AG10803 (cell line): Measurements from ENCODE around the gene CCSER1.
"Not testable (repeated sequence)": the region's sequence is repeated elsewhere in the genome, so short reads cannot be mapped to it uniquely, and the experiment has no call there.

ENCODE experiments used
- DNase-seq: peaks from one replicate; pipeline ENCODE4 v3.0.0; 2010; ENCODE audit warnings: low read depth
- H3K4me3 ChIP-seq: 2 replicates; pipeline ENCODE4 v1.5.1; 2011; ENCODE audit warnings: mild to moderate bottlenecking, low read length, control low read depth
- TF ChIP-seq, protein P1 (sequence below): conservative IDR thresholded peaks from 2 replicates; pipeline ENCODE4 v1.5.1; 2011; ENCODE audit warnings: mild to moderate bottlenecking, low read length, control low read depth, inconsistent platforms

Gene CCSER1

DNA sequence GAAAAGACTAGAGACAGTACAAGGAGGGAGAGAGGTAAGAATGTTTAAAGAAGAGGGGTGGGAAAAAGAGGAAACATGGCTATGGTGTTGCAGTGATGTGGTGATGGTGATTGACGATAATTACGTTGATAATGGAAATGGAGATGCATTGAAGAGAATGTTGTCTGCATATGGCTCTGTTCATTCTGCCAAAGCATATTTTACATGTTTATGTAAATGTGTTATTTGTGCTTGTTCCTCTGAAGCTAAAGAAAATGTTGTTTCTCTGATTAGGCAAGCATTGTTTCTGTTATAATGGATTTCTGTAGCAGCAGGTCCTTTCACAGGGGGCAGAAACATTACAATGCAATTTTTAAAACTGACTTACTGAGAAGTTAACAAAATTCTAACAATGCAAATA, 958.8 kb downstream of the CCSER1 start:
- no peak for DNase-seq
- TF ChIP-seq, protein P1, sequence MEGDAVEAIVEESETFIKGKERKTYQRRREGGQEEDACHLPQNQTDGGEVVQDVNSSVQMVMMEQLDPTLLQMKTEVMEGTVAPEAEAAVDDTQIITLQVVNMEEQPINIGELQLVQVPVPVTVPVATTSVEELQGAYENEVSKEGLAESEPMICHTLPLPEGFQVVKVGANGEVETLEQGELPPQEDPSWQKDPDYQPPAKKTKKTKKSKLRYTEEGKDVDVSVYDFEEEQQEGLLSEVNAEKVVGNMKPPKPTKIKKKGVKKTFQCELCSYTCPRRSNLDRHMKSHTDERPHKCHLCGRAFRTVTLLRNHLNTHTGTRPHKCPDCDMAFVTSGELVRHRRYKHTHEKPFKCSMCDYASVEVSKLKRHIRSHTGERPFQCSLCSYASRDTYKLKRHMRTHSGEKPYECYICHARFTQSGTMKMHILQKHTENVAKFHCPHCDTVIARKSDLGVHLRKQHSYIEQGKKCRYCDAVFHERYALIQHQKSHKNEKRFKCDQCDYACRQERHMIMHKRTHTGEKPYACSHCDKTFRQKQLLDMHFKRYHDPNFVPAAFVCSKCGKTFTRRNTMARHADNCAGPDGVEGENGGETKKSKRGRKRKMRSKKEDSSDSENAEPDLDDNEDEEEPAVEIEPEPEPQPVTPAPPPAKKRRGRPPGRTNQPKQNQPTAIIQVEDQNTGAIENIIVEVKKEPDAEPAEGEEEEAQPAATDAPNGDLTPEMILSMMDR: no peak

DNA sequence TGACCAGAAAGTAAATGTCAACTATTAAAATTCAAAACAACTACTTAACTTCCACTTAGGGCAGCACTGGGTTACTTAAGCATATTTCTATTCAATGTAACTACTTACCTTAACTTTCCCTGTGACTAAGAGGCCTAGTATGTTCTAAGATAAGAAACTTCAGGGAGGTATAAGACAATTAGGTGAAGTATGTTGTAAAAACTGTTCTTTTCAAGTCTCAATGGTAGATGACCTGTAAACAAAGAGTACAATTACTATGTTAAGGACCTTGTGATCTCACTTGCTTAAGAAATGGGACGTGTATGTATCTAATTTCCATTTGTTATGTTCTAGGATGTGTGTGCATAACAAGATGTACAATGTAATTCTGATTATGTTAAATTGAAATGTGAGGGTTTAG, 960.5 kb downstream of the CCSER1 start:
- no peak for DNase-seq
- TF ChIP-seq, protein P1: no peak
- H3K4me3 ChIP-seq: no peak overlapping the region

More for the DNA sequence above, 958.8 kb downstream of the CCSER1 start:
- no peak overlapping the region for H3K4me3 ChIP-seq

DNA sequence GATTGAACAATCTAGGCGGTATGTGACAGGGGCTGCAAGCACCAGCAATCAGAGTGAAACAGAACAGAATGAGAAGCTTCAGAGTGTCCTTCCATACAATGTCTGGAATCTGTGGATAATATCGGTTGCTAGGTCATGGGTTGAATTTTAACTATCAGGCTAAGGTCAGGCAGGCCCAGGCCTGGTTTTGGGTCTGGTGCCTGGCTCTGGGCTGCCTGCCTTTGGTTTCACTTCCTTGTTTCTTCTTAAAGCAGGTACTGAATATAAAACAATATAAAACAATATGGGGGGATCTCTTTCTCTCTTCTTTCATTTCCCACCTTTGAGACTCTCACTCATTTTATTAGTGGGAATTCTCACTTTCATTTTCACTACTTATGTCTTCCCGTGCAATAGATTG, 962.0 kb downstream of the CCSER1 start:
- no peak for DNase-seq
- H3K4me3 ChIP-seq: no peak overlapping the region
- TF ChIP-seq, protein P1: no peak

DNA sequence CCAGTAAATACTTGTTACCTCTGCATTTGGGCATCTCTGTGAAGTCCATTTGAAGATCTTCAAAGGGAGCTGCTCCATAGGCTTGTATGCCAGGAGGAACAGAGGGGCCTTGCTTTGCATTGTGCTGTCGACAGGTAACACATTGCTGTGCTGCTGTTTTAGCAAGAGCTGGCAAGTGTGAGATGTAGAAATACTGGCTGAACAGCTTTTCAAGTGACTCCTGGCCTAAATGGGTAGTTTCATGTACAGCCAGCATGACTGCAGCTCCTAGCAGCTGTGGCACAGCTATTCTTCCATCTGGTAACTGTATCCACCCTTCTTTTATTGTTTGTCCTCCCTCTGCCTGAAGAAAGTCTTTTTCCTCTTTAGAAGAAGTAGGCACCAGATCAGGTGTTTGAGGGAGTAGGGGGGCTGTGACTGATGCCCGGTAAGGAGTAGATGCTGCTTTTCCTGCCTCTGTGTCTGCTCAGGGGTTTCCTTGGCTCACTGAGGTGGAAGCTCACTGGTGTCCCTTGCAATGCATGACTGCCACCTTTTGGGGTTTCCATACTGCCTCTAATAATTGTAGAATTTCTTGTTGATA, 965.3 kb downstream of the CCSER1 start:
- TF ChIP-seq, protein P1: no peak
- no peak for DNase-seq
- no peak overlapping the region for H3K4me3 ChIP-seq

DNA sequence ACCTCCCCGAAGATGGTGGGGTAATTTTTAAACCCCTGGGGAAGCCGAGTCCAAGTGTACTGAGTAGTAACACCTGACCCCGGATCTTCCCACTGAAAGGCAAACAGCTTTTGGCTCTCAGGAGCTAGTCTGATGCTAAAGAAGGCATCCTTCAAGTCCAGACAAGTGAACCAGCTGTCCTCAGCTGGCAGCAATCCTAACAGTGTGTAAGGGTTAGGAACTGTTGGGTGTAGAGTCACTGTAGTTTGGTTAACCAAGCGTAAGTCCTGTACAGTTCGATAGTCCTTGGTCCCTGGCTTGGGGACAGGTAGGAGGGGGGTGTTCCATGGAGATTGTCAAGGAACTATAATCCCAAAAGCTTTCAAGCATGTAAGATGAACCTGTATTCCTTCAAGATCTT, 967.0 kb downstream of the CCSER1 start:
- not testable (repeated sequence) for H3K4me3 ChIP-seq, DNase-seq

DNA sequence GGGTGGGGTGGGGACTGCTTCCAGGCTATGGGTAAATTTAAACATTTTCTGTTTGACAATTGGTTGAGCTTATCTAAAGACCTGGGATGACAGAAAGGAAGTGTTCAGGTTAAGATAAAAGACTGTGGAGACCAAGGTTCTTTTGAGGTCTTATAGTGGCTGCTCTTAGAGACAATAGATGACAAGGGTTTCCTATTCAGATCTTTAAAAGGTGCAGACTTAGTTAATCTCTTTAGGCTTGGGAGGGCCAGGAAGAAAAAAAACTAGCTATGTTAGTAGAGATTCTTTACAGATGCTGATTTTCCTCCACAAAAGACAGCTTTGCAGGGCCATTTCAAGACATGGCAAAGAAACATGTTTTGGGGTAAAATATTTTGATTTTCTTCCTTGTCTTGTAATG, 972.5 kb downstream of the CCSER1 start:
- TF ChIP-seq, protein P1: no peak
- H3K4me3 ChIP-seq: no peak overlapping the region
- no peak for DNase-seq

DNA sequence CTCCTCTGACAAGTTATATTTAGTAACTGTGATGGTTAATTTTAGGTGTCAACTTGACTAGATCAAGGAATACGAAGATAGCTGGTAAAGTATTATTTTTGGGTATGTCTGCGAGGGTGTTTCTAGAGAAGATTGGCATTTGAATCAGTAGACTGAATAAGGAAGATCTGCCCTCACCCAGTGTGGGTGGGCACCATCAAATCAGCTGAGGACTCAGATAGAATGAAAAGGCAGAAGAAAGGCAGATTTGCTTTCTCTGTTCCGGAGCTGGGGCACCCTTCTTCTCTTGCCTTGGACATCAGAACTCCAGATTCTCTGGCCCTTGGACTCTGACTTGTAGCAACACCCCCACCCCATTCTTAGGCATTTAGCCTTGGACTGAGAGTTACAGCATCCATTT, 981.6 kb downstream of the CCSER1 start:
- no peak for DNase-seq
- H3K4me3 ChIP-seq: no peak overlapping the region
- TF ChIP-seq, protein P1: no peak

DNA sequence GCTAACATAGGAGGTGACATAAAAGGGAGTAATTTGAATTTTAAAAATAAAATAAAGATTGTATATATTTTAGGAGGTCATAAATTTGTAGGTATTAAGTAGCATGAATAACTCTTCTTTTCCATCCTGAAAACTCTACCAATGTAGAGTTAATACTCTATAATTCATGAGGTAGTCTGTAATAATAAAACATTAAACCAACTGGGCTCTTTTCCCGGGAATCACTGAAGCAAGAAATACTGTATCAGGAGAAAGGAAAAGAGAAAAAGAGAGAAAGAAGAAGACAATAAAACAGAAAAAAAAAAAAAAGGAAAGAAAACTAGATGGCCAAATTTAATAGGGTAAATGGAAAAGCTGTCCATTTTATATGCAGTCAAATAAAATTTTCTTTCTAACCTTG, 984.4 kb downstream of the CCSER1 start:
- no peak for DNase-seq
- TF ChIP-seq, protein P1: no peak
- H3K4me3 ChIP-seq: no peak overlapping the region
